KOPT-K1 (cell line): ENCODE results near the gene KRTAP9-7.
"Not testable (repeated sequence)": the region's sequence is repeated elsewhere in the genome, so short reads cannot be mapped to it uniquely, and the experiment has no call there.

Experiments
- H3K27ac ChIP-seq: fragments of 200-600 bp; sonication (generic); 2 replicates; pipeline ENCODE4 v1.5.1; 2016; ENCODE audit warnings: antibody characterized with exemption, mild to moderate bottlenecking, low read depth, low read length; ENCODE audit not compliant: poor library complexity, severe bottlenecking
- H3K36me3 ChIP-seq: fragments of 200-600 bp; sonication (generic); 2 replicates; pipeline ENCODE4 v1.5.1; 2017; ENCODE audit warnings: antibody characterized with exemption, mild to moderate bottlenecking, low read length, moderate library complexity; ENCODE audit not compliant: insufficient read depth
- H3K9me3 ChIP-seq: fragments of 200-600 bp; sonication (generic); 2 replicates; pipeline ENCODE4 v1.5.1; 2017; ENCODE audit warnings: antibody characterized with exemption, low read length, mild to moderate bottlenecking; ENCODE audit not compliant: insufficient read depth, poor library complexity, severe bottlenecking

The KRTAP9-7 gene

GRCh38 chr17:41275648-41276190 lies at the start of gene KRTAP9-7:
Gene KRTAP9-7, plus strand, starts transcription at chr17:41275698. Its CDS starts 0 bp downstream, at chr17:41275698.
- H3K36me3 ChIP-seq, H3K27ac ChIP-seq, H3K9me3 ChIP-seq: not testable (repeated sequence)

- Histone ChIP-seq H3K27ac (no peak overlapping the region), H3K36me3 (no peaks in the 10 kb centered on the region), H3K9me3 (no peaks in the 10 kb centered on the region)
Observed at GRCh38 chr17:41226051-41226450, 49.4 kb upstream of the KRTAP9-7 start.

- not testable (repeated sequence) for H3K36me3 ChIP-seq, H3K27ac ChIP-seq, H3K9me3 ChIP-seq
Observed at GRCh38 chr17:41226598-41227095, 48.9 kb upstream of the KRTAP9-7 start, which contains the start of gene KRTAP9-2. Gene KRTAP9-2, plus strand, starts transcription at chr17:41226648. Its CDS starts 7 bp downstream, at chr17:41226655.

- Histone ChIP-seq H3K9me3 (no peaks in the 10 kb centered on the region), H3K27ac (no peak overlapping the region), H3K36me3 (no peaks in the 10 kb centered on the region)
Observed at GRCh38 chr17:41230094-41230493, 45.4 kb upstream of the KRTAP9-7 start.

GRCh38 chr17:41231731-41232130 lies 43.8 kb upstream of the KRTAP9-7 start:
- Histone ChIP-seq H3K36me3 (no peaks in the 10 kb centered on the region), H3K27ac (no peak overlapping the region), H3K9me3 (no peaks in the 10 kb centered on the region)

GRCh38 chr17:41232399-41233105 lies 42.9 kb upstream of the KRTAP9-7 start, which contains the start of gene KRTAP9-3:
Gene KRTAP9-3, plus strand, starts transcription at chr17:41232449. Its CDS starts 53 bp downstream, at chr17:41232502.
- H3K36me3 ChIP-seq, H3K9me3 ChIP-seq, H3K27ac ChIP-seq: not testable (repeated sequence)

GRCh38 chr17:41237116-41237515 lies 38.4 kb upstream of the KRTAP9-7 start:
- not testable (repeated sequence) for H3K9me3 ChIP-seq, H3K27ac ChIP-seq, H3K36me3 ChIP-seq

- not testable (repeated sequence) for H3K9me3 ChIP-seq, H3K27ac ChIP-seq, H3K36me3 ChIP-seq
Observed at GRCh38 chr17:41237949-41238437, 37.5 kb upstream of the KRTAP9-7 start, which contains the start of gene KRTAP9-8. Gene KRTAP9-8, plus strand, starts transcription at chr17:41237999. Its CDS starts 53 bp downstream, at chr17:41238052.

- not testable (repeated sequence) for H3K9me3 ChIP-seq, H3K27ac ChIP-seq, H3K36me3 ChIP-seq
Observed at GRCh38 chr17:41246995-41247787, 28.3 kb upstream of the KRTAP9-7 start.

- H3K36me3 ChIP-seq = not testable (repeated sequence)
Observed at GRCh38 chr17:41249637-41250240, 25.8 kb upstream of the KRTAP9-7 start, which contains the start of gene KRTAP9-4. Gene KRTAP9-4, plus strand, starts transcription at chr17:41249687. Its CDS starts 34 bp downstream, at chr17:41249721.

GRCh38 chr17:41251261-41251660 lies 24.2 kb upstream of the KRTAP9-7 start:
- Histone ChIP-seq H3K27ac (no peak overlapping the region), H3K9me3 (no peaks in the 10 kb centered on the region), H3K36me3 (no peaks in the 10 kb centered on the region)

More at GRCh38 chr17:41249637-41250240, 25.8 kb upstream of the KRTAP9-7 start, which contains the start of gene KRTAP9-4:
- H3K27ac ChIP-seq, H3K9me3 ChIP-seq: not testable (repeated sequence)

- Histone ChIP-seq H3K27ac (no peak overlapping the region), H3K9me3 (no peaks in the 10 kb centered on the region), H3K36me3 (no peaks in the 10 kb centered on the region)
Observed at GRCh38 chr17:41254861-41255260, 20.6 kb upstream of the KRTAP9-7 start.

- not testable (repeated sequence) for H3K9me3 ChIP-seq, H3K27ac ChIP-seq, H3K36me3 ChIP-seq
Observed at GRCh38 chr17:41255381-41256290, 19.9 kb upstream of the KRTAP9-7 start, which contains the start of gene KRTAP9-9. Gene KRTAP9-9, plus strand, starts transcription at chr17:41255384.

GRCh38 chr17:41256291-41256685 lies 19.2 kb upstream of the KRTAP9-7 start:
- no peaks in the 10 kb centered on the region for H3K36me3 ChIP-seq
- no peaks in the 10 kb centered on the region for H3K9me3 ChIP-seq
- H3K27ac ChIP-seq = no peak overlapping the region
